Testis (tissue), 2 donors: ENCODE results near the gene TIAM2.

Source experiments
- CTCF ChIP-seq, 3 experiments: fragments of 450-650 bp in 2 of 3; fragments of 200-600 bp in 1 of 3; sonication (generic) in 1 of 3; IDR thresholded peaks; one replicate each; pipeline ENCODE4 v1.5.1; 2016 to 2019; ENCODE audit warnings: antibody characterized with exemption in 3 of 3, mild to moderate bottlenecking in 2 of 3, moderate library complexity in 1 of 3
- POLR2A ChIP-seq: fragments of 450-650 bp; IDR thresholded peaks from one replicate; pipeline ENCODE4 v1.6.1; 2017; ENCODE audit warnings: antibody characterized with exemption, mild to moderate bottlenecking, moderate library complexity

GRCh38 chr6:155235087-155235486, 240.0 kb downstream of the TIAM2 start:
- no peak for TF ChIP-seq CTCF (IDR thresholded peaks at IDR 0.05)
- no peak for TF ChIP-seq POLR2A
